Myocyte (in vitro differentiated cells): Measurements from ENCODE around the gene DGAT2. TPM values are rescaled to one million over a fixed set of nuclear protein-coding genes. Genes with fewer than 3 reads are reported as not detected.
"Not testable (repeated sequence)": the region's sequence is repeated elsewhere in the genome, so short reads cannot be mapped to it uniquely, and the experiment has no call there.

ENCODE experiments used
- DNase-seq: peaks from one replicate; pipeline ENCODE4 v3.0.0-alpha.2; 2012; ENCODE audit warnings: low read depth
- polyA plus RNA-seq: library from polyadenylated mRNA; unstranded; fragments of >200 nt; gene quantifications from one replicate; pipeline ENCODE4 v1.2.1, GENCODE V29; 2012; ENCODE audit warnings: missing spikeins
- total RNA-seq: library from RNA; depleted of rRNA; stranded (reverse); fragments of >200 nt; gene quantifications from 2 replicates; pipeline ENCODE4 v1.2.3, GENCODE V29; 2014

DGAT2 gene, protein sequence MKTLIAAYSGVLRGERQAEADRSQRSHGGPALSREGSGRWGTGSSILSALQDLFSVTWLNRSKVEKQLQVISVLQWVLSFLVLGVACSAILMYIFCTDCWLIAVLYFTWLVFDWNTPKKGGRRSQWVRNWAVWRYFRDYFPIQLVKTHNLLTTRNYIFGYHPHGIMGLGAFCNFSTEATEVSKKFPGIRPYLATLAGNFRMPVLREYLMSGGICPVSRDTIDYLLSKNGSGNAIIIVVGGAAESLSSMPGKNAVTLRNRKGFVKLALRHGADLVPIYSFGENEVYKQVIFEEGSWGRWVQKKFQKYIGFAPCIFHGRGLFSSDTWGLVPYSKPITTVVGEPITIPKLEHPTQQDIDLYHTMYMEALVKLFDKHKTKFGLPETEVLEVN
- total RNA-seq, result 1.2 and 1.7 TPM in 2 replicates
- 0.16 TPM for polyA plus RNA-seq

DNA sequence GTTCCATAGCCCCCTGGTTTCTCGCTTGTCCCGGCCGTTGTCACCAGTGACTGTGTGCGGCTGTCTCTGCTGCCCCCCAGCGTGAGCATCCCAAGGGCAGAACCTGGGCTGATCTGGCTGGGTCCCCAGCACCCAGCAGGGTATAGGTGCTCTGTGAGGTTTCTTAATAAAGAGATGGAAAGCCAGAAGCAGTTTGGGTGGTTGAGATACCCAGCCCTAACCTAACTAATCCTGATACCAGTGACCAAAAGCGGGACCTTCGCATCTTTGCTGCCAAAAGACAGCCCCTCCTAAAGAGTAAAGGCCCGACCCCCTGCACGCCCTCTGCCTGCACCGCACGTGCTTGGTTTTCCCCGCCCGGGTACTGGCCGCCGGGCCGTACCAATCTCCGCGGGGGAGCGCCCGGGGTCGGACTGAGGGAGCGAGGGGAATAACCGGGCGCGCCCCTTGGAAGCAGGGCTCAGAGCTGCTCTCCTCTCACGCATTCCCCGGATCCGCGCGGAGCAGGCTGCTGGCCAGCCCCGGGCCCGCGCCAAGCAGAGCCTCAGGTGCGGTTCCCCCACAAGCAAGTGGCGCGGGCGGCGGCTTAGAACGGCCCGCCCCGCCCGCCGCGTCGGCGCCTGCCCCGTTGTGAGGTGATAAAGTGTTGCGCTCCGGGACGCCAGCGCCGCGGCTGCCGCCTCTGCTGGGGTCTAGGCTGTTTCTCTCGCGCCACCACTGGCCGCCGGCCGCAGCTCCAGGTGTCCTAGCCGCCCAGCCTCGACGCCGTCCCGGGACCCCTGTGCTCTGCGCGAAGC, at the start of gene DGAT2:
TSS of gene DGAT2 (plus strand) at position 667 of the 797 bp plus-strand sequence. CDS start 214 bp downstream, outside the sequence.
- peak; percentile 46 for DNase-seq

- DNase-seq, result no peak
Observed at GRCh38 chr11:75719340-75720239, 49.0 kb upstream of the DGAT2 start.

GRCh38 chr11:75720639-75721038, 47.9 kb upstream of the DGAT2 start:
- DNase-seq, result no peak

DNA sequence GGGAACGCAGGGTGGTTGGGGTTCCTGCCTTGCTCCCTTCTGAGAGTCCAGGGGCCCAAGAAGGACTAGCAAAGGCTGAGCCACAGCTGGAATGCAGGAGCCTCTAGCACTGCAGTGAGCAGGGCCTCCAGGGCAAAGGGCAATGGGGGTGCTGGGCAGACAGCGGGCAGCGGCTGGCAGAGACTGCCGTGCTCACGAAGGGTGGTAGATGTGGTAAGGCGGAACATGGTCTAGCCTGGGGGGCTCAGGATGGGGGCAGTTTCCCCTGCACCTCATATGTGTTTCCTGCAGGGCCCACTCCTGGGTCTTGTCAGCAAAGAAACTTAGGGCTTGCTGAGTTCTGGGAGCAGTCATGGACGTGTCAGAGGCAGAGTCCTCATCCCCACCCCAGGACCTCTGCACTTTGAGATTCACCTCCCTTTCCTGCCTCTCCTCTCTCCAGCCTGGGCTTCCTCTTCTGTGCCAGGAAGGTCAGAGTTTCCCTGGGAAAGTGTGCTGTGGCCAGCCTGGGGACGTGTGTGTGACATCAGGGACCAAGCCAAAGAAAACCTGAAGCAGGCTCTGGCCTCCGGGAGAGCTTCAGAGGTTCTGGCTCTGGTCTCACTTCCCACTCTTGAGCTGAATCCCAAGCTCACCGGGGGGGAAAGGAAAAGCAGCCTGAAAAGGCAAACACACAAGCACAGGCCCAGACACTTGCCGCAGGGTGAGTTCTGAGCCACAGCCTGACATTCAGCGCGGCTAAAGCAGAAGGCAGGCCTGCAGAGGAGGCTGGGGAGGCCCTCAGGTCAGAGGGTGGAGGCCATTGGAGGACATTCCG, 46.5 kb upstream of the DGAT2 start:
- no peak for DNase-seq

- DNase-seq, result no peak
Observed at GRCh38 chr11:75722669-75723042, 45.9 kb upstream of the DGAT2 start.

GRCh38 chr11:75725547-75726320, 42.8 kb upstream of the DGAT2 start:
- no peak for DNase-seq

- DNase-seq, result no peak
Observed at GRCh38 chr11:75728992-75729391, 39.6 kb upstream of the DGAT2 start.

DNA sequence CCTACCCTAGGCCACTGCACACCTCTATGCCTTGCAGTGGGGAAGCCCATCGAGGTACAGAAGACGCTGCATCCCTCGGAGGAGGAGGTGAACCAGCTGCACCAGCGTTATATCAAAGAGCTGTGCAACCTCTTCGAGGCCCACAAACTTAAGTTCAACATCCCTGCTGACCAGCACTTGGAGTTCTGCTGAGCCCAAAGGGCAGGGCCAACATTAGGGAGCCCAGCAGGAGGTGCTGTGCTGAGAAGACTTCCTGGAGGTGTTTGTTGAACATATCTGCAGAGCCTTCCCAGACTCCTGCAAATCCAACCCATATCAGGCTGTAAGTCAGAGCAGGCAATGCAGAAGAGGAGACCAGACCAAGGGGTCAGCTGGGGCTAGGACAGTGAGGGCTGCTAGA, 37.5 kb upstream of the DGAT2 start:
- DNase-seq, result no peak

GRCh38 chr11:75733071-75733430, 35.5 kb upstream of the DGAT2 start:
- DNase-seq, result no peak

DNA sequence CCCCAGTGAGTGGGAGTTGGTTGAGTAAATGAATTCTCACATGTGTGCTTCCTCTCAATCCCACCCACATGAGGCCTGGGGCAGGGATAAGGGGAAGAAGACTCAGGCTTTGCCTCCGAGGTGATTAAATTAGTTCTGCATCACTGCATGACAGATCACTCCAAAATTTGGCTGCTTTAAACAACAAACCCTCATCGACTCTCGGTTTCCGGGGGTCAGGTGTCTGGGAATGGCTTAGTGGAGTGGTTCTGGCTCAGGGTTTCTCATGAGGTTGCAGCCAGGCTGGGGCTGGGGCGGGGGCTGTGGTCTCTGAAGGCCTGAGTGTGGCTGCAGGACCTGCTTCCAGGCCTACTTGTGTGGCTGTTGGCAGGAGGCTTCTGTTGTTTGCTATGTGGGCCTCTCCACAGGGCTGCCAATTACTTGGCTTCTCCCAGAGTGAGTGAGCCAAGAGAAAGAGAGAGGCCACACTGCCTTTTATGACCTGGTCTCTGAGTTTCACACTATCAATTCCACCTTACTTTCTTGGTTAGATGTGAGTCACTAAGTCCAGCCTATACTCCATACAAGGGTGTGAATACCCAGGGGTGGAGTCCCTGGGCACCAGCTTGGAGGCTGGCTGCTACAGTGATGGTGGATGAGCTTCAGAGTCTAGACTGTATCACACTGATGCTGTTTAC, 35.0 kb upstream of the DGAT2 start:
- peak; percentile 40 for DNase-seq

GRCh38 chr11:75734491-75735180, 33.9 kb upstream of the DGAT2 start:
- peak; percentile 43 for DNase-seq

DNA sequence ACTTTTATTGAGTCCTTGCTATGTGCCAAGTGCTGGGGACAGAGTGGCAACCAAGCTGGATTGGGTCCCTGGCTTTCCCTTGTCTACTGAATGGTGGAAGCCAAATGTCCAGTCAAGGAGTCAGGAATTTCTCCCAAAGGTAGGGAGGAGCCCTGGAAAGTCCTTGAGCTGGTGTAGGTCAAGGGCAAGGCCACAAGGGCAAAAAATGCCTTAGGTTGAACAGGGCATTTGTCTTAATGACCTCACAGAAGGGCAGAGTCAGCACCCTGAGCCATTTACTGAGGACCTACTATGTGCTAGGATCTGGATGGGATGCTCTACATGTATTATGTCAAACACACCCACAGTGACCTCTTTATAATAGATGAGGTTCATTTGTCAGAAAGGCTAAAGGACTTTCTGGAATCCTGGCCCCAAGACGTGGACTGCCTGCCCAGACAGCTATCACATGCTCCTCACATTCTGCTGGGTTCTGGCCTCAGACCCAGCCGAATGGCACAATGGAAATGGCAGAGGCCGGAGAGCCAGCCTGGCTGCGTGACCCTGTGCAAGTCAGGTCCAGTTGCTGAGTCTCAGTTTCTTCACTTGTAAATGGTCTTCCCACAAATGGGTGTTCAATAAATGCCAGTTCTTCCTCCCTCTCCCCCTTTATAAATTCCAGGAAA, 33.3 kb upstream of the DGAT2 start:
- no peak for DNase-seq

- DNase-seq, result no peak
Observed at GRCh38 chr11:75737314-75737713, 31.3 kb upstream of the DGAT2 start.

- DNase-seq, result no peak
Observed at GRCh38 chr11:75740681-75741080, 27.9 kb upstream of the DGAT2 start.

DNA sequence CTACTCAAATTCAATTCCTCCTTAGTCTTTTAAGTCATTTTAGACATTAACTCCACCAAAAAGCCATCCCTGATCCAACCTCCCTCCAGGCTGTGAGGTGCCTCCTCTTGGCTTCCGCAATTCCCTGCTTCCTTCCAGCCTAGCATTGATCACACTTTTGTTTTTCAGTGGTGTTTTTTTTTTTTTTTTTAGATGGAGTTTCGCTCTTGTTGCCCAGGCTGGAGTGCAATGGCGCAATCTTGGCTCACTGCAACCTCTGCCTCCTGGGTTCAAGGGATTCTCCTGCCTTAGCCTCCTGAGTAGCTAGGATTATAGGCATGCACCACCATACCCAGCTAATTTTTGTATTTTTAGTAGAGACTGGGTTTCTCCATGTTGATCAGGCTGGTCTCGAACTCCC, 25.4 kb upstream of the DGAT2 start:
- not testable (repeated sequence) for DNase-seq

GRCh38 chr11:75743711-75744563, 24.6 kb upstream of the DGAT2 start:
- no peak for DNase-seq

DNA sequence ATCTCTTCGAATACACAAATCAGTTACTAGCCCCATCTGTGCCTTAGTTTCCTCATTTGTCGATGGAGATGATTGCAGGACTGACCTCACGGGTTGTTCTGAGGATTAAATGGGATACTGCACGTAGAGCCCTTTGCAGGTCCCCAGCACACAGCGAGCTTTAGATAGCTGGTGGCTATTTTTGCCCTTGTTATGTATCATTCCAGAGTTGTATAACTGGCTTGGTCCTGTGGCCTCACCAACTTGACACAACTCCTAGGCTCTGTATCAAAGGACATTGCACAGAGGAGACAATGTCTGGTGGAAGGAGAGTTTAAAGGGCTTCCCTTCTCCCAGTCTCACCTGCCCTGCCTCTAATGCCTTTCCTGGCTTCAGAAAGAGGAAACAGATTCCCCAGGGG, 22.8 kb upstream of the DGAT2 start:
- DNase-seq, result no peak
